Stomach smooth muscle (tissue), 2 donors: ENCODE measurements around the gene RMRP.
"Not testable (repeated sequence)": the region's sequence is repeated elsewhere in the genome, so short reads cannot be mapped to it uniquely, and the experiment has no call there.

Experiments used
- H3K27ac ChIP-seq: one replicate; pipeline ENCODE4 v1.7.0; 2013; ENCODE audit warnings: mild to moderate bottlenecking, low read length, inconsistent platforms
- H3K27me3 ChIP-seq, 2 donors: one replicate each; pipeline ENCODE4 v1.7.0; 2013; ENCODE audit warnings: low read length in 2 of 2; ENCODE audit not compliant: insufficient read depth in 2 of 2, control insufficient read depth in 1 of 2
- H3K36me3 ChIP-seq, 2 donors: one replicate each; pipeline ENCODE4 v1.7.0; 2013; ENCODE audit warnings: low read length in 2 of 2; ENCODE audit not compliant: control insufficient read depth in 2 of 2, insufficient read depth in 2 of 2
- H3K4me1 ChIP-seq: one replicate; pipeline ENCODE4 v1.7.0; 2013; ENCODE audit warnings: low read length; ENCODE audit not compliant: control insufficient read depth, insufficient read depth
- H3K4me3 ChIP-seq, 2 donors: one replicate each; pipeline ENCODE4 v1.7.0; 2013; ENCODE audit warnings: low read length in 2 of 2
- H3K9ac ChIP-seq, 2 donors: one replicate each; pipeline ENCODE4 v1.7.0; 2013; ENCODE audit warnings: low read length in 2 of 2, mild to moderate bottlenecking in 1 of 2
- H3K9me3 ChIP-seq, 2 donors: one replicate each; pipeline ENCODE4 v1.7.0; 2013; ENCODE audit warnings: low read length in 2 of 2; ENCODE audit not compliant: control insufficient read depth in 2 of 2
- donor health status: healthy.
- donor health status: Pancreatic carcinoma.

The RMRP gene

GRCh38 chr9:35640431-35640830 lies 17.4 kb downstream of the RMRP start:
- H3K27ac ChIP-seq, H3K4me3 ChIP-seq, H3K36me3 ChIP-seq, H3K4me1 ChIP-seq, H3K27me3 ChIP-seq, H3K9ac ChIP-seq, H3K9me3 ChIP-seq: not testable (repeated sequence)

DNA sequence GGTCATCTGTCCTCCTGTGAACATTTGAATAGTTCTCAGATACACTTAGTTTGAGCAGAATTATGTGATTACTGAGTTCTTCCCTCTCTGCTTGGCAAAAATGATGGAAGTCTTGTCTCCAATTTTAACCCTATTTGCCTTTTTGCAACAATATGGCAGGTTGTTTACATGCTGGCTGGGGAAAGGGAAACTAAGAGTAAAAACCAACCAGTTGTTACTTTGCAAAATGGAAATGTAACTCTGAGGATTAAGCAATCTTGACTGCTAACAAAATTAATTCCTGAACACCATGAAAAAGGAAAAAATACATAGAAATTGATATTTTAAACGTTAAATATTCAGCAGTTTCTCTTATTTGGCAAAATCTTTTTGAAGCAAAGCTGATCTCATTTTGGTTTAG lies 18.2 kb downstream of the RMRP start:
- Histone ChIP-seq H3K27ac (no peak overlapping the region), H3K9ac (no peak overlapping the region), H3K36me3 (no peaks in the 10 kb centered on the region), H3K27me3 (no peaks in the 10 kb centered on the region), H3K9me3 (no peaks in the 10 kb centered on the region), H3K4me3 (no peak overlapping the region), H3K4me1 (no peaks in the 10 kb centered on the region)

DNA sequence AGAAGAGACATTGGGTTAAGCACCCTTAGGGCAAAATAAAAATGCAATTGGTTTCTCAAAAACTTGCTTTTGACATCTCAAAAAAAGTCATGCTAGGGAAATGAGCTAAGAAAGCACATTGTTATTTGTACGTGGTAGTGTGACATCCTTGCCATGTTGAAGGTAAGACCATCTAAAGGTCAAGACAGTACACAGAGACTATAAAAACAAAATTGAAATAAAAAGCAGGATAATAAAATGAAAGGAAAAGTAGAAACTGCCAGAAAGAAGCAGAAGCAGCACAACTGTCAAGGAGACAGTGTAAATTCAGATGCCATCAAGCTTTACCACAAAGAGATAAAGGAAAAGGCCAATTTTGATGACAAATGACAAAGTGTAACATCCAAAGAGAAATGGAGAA lies 18.6 kb downstream of the RMRP start:
- H3K9ac ChIP-seq, H3K27ac ChIP-seq, H3K36me3 ChIP-seq, H3K9me3 ChIP-seq, H3K27me3 ChIP-seq, H3K4me1 ChIP-seq, H3K4me3 ChIP-seq: not testable (repeated sequence)

DNA sequence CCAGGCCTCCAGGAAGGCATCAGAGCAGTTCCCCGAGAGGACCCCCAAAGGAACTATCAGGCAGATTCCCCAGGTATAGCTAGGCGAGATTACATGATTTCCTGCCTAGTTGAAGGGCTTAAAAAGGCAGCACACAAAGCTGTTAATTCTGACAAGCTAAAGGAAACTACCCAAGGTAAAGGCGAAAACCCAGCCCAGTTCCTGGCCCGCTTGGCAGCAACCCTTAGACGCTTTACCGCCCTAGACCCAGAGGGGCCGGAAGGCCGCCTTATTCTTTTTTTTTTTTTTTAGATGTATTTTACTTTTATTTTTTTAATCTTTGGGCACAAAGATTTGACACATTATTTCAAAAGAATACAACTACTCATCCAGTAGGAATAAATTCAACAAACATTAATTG lies 19.1 kb downstream of the RMRP start:
- H3K36me3 ChIP-seq, H3K4me3 ChIP-seq, H3K4me1 ChIP-seq, H3K27ac ChIP-seq, H3K9ac ChIP-seq, H3K9me3 ChIP-seq, H3K27me3 ChIP-seq: not testable (repeated sequence)

GRCh38 chr9:35637427-35637955 lies 20.3 kb downstream of the RMRP start:
- not testable (repeated sequence) for H3K27me3 ChIP-seq, H3K4me1 ChIP-seq, H3K36me3 ChIP-seq, H3K4me3 ChIP-seq, H3K9me3 ChIP-seq, H3K9ac ChIP-seq, H3K27ac ChIP-seq

- not testable (repeated sequence) for H3K27me3 ChIP-seq, H3K9ac ChIP-seq, H3K4me3 ChIP-seq, H3K9me3 ChIP-seq, H3K4me1 ChIP-seq, H3K27ac ChIP-seq, H3K36me3 ChIP-seq
Observed at GRCh38 chr9:35636877-35637246, 21.0 kb downstream of the RMRP start.

DNA sequence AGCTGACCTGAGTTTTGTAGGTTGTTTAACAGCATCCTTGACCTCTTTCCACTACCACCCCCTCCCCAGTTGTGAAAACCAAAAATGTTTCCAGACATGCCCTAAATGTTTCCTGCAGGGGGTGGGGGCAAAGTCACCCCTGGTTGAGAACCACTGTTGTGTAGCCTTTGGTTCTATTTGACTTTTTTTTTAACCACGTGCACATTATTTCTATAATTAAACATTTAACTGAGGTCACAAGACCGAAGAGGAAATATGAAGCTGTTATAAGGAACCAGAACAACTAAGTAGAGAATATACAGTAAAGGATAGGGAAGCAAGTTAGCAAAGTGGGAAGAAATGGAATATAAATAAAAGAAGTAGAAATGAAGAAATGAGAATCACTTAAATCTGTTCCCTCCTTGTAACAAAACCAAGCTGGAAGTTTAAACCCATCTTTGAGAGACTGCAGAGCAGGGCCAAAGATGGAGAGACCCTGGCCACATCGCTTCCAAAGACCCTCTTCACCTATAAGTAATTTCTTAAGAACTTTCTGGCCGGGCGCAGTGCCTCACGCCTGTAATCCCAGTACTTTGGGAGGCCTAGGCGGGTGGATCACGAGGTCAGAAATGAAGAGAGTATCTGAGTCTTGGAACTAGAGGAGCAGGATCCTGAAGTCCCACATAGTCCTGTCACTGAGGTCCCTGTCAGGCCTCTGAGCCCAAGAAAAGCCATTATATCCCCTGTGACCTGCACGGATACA lies 21.5 kb downstream of the RMRP start:
- no peaks in the 10 kb centered on the region for H3K9me3 ChIP-seq
- H3K27me3 ChIP-seq = no peaks in the 10 kb centered on the region
- H3K4me3 ChIP-seq = no peak overlapping the region
- no peaks in the 10 kb centered on the region for H3K36me3 ChIP-seq
- no peaks in the 10 kb centered on the region for H3K4me1 ChIP-seq
- H3K9ac ChIP-seq = no peak overlapping the region
- H3K27ac ChIP-seq = no peak overlapping the region

GRCh38 chr9:35635730-35636129 lies 22.1 kb downstream of the RMRP start:
- H3K27ac ChIP-seq = no peak overlapping the region

DNA sequence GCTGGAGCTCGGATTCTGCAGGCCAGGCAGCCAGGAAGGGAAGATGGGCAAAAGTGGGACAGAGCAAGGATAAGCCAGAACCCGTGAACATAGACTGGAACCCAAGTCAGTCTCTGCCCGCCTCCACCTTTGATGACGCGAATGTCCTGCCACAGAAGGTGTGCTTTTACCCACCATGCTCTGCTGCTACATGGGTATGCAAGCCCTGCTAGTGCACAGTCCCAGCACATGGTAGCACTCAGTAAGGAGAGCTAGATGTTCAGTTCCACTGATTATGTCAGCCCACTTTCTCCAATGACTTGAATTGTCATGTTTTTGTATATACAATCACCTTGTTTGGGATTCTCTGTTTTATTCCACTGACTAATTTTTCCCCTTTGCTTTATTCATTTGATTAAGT lies 28.2 kb downstream of the RMRP start:
- Histone ChIP-seq H3K27ac (no peak overlapping the region), H3K4me1 (no peaks in the 10 kb centered on the region), H3K9me3 (no peaks in the 10 kb centered on the region), H3K4me3 (no peak overlapping the region), H3K36me3 (no peaks in the 10 kb centered on the region), H3K9ac (no peak overlapping the region), H3K27me3 (no peaks in the 10 kb centered on the region)

More at GRCh38 chr9:35635730-35636129, 22.1 kb downstream of the RMRP start:
- H3K4me3 ChIP-seq = no peak overlapping the region
- no peaks in the 10 kb centered on the region for H3K9me3 ChIP-seq
- H3K9ac ChIP-seq = no peak overlapping the region
- no peaks in the 10 kb centered on the region for H3K36me3 ChIP-seq
- no peaks in the 10 kb centered on the region for H3K27me3 ChIP-seq
- no peaks in the 10 kb centered on the region for H3K4me1 ChIP-seq

GRCh38 chr9:35628389-35628991 lies 29.3 kb downstream of the RMRP start:
- no peak overlapping the region for H3K27ac ChIP-seq
- no peaks in the 10 kb centered on the region for H3K9me3 ChIP-seq
- H3K27me3 ChIP-seq = no peaks in the 10 kb centered on the region
- no peak overlapping the region for H3K4me3 ChIP-seq
- no peak overlapping the region for H3K9ac ChIP-seq
- no peaks in the 10 kb centered on the region for H3K4me1 ChIP-seq
- H3K36me3 ChIP-seq = no peaks in the 10 kb centered on the region

- Histone ChIP-seq H3K4me1 (no peaks in the 10 kb centered on the region), H3K27ac (no peak overlapping the region), H3K27me3 (no peaks in the 10 kb centered on the region), H3K4me3 (no peak overlapping the region), H3K9ac (no peak overlapping the region), H3K9me3 (no peaks in the 10 kb centered on the region), H3K36me3 (no peaks in the 10 kb centered on the region)
Observed at GRCh38 chr9:35627575-35627974, 30.2 kb downstream of the RMRP start.
